HEK293 (cell line): ENCODE results near the gene PRKACG.

ENCODE experiments used
- CTCF ChIP-seq: fragments of 450-650 bp; formaldehyde crosslinking; IDR thresholded peaks from 2 replicates; pipeline ENCODE4 v1.5.1; 2016; ENCODE audit warnings: missing biosample characterization, missing genetic modification characterization
- SP2 ChIP-seq: fragments of 450-650 bp; formaldehyde crosslinking; IDR thresholded peaks from 2 replicates; pipeline ENCODE4 v1.5.1; 2016; ENCODE audit warnings: missing biosample characterization, missing genetic modification characterization
- TRIM28 ChIP-seq: IDR thresholded peaks from 2 replicates; pipeline ENCODE4 v1.6.1; 2011; ENCODE audit warnings: low read length, control low read depth, borderline replicate concordance
- ZBTB11 ChIP-seq: fragments of 450-650 bp; formaldehyde crosslinking; conservative IDR thresholded peaks from 2 replicates; pipeline ENCODE4 v1.5.1; 2016; ENCODE audit warnings: low read depth, missing biosample characterization, missing genetic modification characterization
- ZBTB21 ChIP-seq: fragments of 450-650 bp; formaldehyde crosslinking; IDR thresholded peaks from 2 replicates; pipeline ENCODE4 v1.5.1; 2017; ENCODE audit warnings: missing biosample characterization, missing genetic modification characterization
- ZNF24 ChIP-seq: fragments of 450-650 bp; formaldehyde crosslinking; IDR thresholded peaks from 2 replicates; pipeline ENCODE4 v1.5.1; 2016; ENCODE audit warnings: missing biosample characterization, missing genetic modification characterization
- ZNF292 ChIP-seq: fragments of 450-650 bp; formaldehyde crosslinking; IDR thresholded peaks from 2 replicates; pipeline ENCODE4 v1.5.1; 2016; ENCODE audit warnings: low read depth, missing biosample characterization, missing genetic modification characterization, borderline replicate concordance
- ZNF501 ChIP-seq: fragments of 450-650 bp; formaldehyde crosslinking; IDR thresholded peaks from 2 replicates; pipeline ENCODE4 v1.5.1; 2016; ENCODE audit warnings: missing biosample characterization, missing genetic modification characterization
- ZNF777 ChIP-seq: fragments of 450-650 bp; formaldehyde crosslinking; IDR thresholded peaks from 2 replicates; pipeline ENCODE4 v1.5.1; 2017; ENCODE audit warnings: missing biosample characterization, missing genetic modification characterization, borderline replicate concordance
- ZSCAN16 ChIP-seq: fragments of 450-650 bp; formaldehyde crosslinking; IDR thresholded peaks from 2 replicates; pipeline ENCODE4 v1.5.1; 2016; ENCODE audit warnings: missing biosample characterization, missing genetic modification characterization

- TF ChIP-seq ZNF777 (tag by site-specific recombination) = no peak
- TF ChIP-seq ZNF292 (tag by site-specific recombination) = no peak
- no peak for TF ChIP-seq ZBTB11 (tag by site-specific recombination)
- no peak for TF ChIP-seq SP2 (tag by site-specific recombination)
- TF ChIP-seq TRIM28 = no peak
- peak; percentile 86 for TF ChIP-seq CTCF (tag by site-specific recombination)
- TF ChIP-seq ZNF501 (tag by site-specific recombination) = no peak
- no peak for TF ChIP-seq ZNF24
- TF ChIP-seq ZSCAN16 (tag by site-specific recombination) = no peak
- TF ChIP-seq ZBTB21 (tag by site-specific recombination) = no peak
Observed at GRCh38 chr9:68999393-69000105, 14.4 kb downstream of the PRKACG start.
